ENCODE data around the gene STUM.

DNA sequence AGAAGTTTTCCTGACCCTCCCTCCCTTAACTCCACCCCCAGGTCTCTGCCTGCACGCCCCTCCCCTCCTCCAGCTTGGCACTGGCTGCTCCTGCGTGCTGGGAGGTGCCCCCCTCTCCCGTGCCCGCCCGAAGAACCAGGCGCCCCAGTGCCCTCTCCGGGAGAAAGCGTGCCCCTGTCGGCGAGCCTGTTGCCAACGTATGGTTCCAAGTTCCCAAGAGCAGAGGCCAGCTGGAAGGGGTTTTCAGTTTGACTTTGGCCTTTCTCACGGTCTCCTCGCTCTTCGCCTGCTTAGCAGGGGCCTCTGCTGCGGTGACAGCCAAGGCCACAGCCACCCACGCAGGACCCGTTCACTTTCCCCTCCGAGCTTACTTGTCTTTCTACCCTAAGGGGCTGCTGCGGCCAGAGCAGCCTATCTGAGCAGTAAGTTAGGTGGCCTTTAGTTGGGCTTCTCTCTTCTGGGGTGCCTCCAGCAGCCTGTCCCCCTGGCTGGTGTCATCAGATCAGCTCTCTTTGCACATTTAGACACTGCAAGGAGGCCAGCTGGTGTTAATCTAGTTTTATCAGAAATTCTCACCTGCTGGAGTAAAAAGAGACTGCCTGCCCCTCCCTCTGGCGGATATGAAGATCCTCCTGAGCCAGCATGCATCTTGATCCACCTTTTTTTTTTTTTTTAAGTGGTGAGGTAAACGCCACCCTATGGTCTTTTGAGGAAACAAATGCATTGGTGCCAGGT lies 1.5 kb downstream of the STUM start:
- no peak for TF ChIP-seq GATA2 (IDR thresholded peaks at IDR 0.05; ENCODE audit: low read depth, low read length)
- no peak for TF ChIP-seq GATA3 (IDR thresholded peaks at IDR 0.05; ENCODE audit: low read depth, low read length)

Data from SH-SY5Y (cell line).